Adrenal gland (tissue), 12 donors: Measurements from ENCODE around the gene RAC3. TPM values are rescaled to one million over a fixed set of nuclear protein-coding genes. Genes with fewer than 3 reads are reported as not detected.

Experiments
- DNase-seq, 7 donors: peaks; one replicate each; pipeline ENCODE4 v3.0.0-alpha.2; 2019 to 2020
- H3K27ac ChIP-seq, 5 donors: fragments of 200-600 bp; sonication (generic) in 4 of 5; 1 replicate in 3 of 5; 2 replicates in 2 of 5; pipeline versions ENCODE4 v1.5.1 to v1.8.0; 2016 to 2020; ENCODE audit warnings: mild to moderate bottlenecking in 1 of 5
- H3K27me3 ChIP-seq: fragments of 200-600 bp; 2 replicates; pipeline ENCODE4 v1.8.0; 2021
- H3K36me3 ChIP-seq, 2 donors: fragments of 200-600 bp; replicated peaks in 1 of 2; 1 replicate in 1 of 2; 2 replicates in 1 of 2; pipeline versions ENCODE4 v1.5.1 to v1.8.0; 2018 to 2022
- H3K4me1 ChIP-seq, 2 donors: fragments of 200-600 bp; replicated peaks in 1 of 2; 1 replicate in 1 of 2; 2 replicates in 1 of 2; pipeline versions ENCODE4 v1.5.1 to v1.8.0; 2018 to 2021
- H3K4me3 ChIP-seq, 4 donors: fragments of 200-600 bp; sonication (generic) in 3 of 4; one replicate each; pipeline ENCODE4 v1.5.1; 2016 to 2018
- H3K9me3 ChIP-seq, 3 donors: fragments of 200-600 bp; sonication (generic) in 1 of 3; replicated peaks in 1 of 3; 1 replicate in 2 of 3; 2 replicates in 1 of 3; pipeline versions ENCODE4 v1.5.1 to v1.8.0; 2016 to 2021
- CTCF ChIP-seq, 6 experiments: fragments of 450-650 bp in 4 of 6; fragments of 200-600 bp in 2 of 6; sonication (generic) in 1 of 6; IDR thresholded peaks; 1 replicate in 5 of 6; 2 replicates in 1 of 6; pipeline versions ENCODE4 v1.5.1 to v1.8.0; 2016 to 2021; ENCODE audit warnings: antibody characterized with exemption in 6 of 6, mild to moderate bottlenecking in 2 of 6, moderate library complexity in 1 of 6
- POLR2A ChIP-seq, 2 donors: fragments of 450-650 bp; IDR thresholded peaks; one replicate each; pipeline ENCODE4 v1.6.1; 2017; ENCODE audit warnings: antibody characterized with exemption in 2 of 2, mild to moderate bottlenecking in 2 of 2, moderate library complexity in 1 of 2
- WGBS, 4 donors: extraction: QIAGEN DNeasy Blood & Tissue Kit in 2 of 4; methylation state at CpG; one replicate each; pipeline versions ENCODE4 v1.1.5 to v1.1.7; 2013 to 2017; 5-methylcytosine and 5-hydroxymethylcytosine counted together
- intact Hi-C, 2 donors: fragments of 100-400 bp; cut with DNase I; formaldehyde crosslinking; loops; one replicate each; pipeline versions ENCODE4 v1.14.1 to v1.15.0; 2022 to 2023
- polyA plus RNA-seq, 3 donors: library from polyadenylated mRNA; stranded (reverse); fragments of 200-250 nt in 2 of 3; fragments of 350-450 nt in 1 of 3; fragmentation: Illumina TruSeq in 1 of 3; extraction: RNeasy Lipid Tissue Mini Kit (QIAGEN cat#74804) in 1 of 3; gene quantifications; one replicate each; pipeline ENCODE4 v1.2.3, GENCODE V29; 2013 to 2014
- total RNA-seq, 9 donors: library from RNA; depleted of rRNA in 4 of 9; stranded (reverse); fragments of >200 nt in 4 of 9; fragments of 120-200 nt in 1 of 9; fragmentation: NEBNext Ultra II Directional in 1 of 9; extraction: Animal tissue kit (Norgen Biotek cat#: 25700) in 1 of 9; gene quantifications; one replicate each; pipeline versions ENCODE4 v1.1.0 to v1.2.4, GENCODE V29; 2013 to 2023
- donor health status: healthy with polysubstance abuse.
- donor health status: Bipolar disorder and iron deficiency.
- donor health status: DM: yes; HTN: yes; CAD: no.
- donor health status: DM: no; HTN: no; CAD: no.
- donor health status: DM: no; HTN: no; CAD: no.
- donor health status: DM: yes; HTN: yes; CAD: no.

RAC3 gene
- total and polyA plus RNA-seq, 12 donors, result 1.6 to 13.5 (median 5.1) TPM

GRCh38 chr17:82041144-82041814 is 9.8 kb downstream of the RAC3 start:
- no peak overlapping the region for H3K4me3 ChIP-seq
- no peaks in the 10 kb centered on the region for H3K9me3 ChIP-seq
- intact Hi-C loops, result no loop called here
- WGBS, 4 donors, result 80 to 85% (median 83%) methylated on average over 17 of the region's 17 CpGs
- TF ChIP-seq CTCF (IDR thresholded peaks at IDR 0.05) (no peak), POLR2A (IDR thresholded peaks at IDR 0.05) (no peak)
- H3K27me3 ChIP-seq, result no peaks in the 10 kb centered on the region
- H3K36me3 ChIP-seq, result no peaks in the 10 kb centered on the region
- H3K27ac ChIP-seq, result no peak overlapping the region
- no peak for DNase-seq
- H3K4me1 ChIP-seq, result peaks cover 8 to 9% of the 10 kb centered on the region in 2 donors

DNA sequence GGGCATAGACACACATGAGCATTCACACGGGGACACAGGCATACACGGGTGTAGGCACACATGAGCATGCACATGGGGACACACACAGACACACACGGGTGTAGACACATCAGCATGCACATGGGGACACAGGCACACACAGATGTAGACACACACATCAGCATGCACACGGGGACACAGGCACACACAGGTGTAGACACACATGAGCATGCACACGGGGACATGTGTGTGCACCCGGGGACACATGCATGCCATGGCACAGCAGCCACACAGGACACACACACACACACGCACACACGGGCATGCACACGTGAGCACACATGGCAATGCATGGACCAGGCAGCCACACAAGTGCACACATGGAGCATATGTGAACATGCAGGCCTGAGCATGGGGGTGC is 11.2 kb downstream of the RAC3 start:
- Histone ChIP-seq H3K36me3 (peaks cover 0 to 7% of the 10 kb centered on the region in 2 donors), H3K4me1 (no peaks in the 10 kb centered on the region), H3K27me3 (no peaks in the 10 kb centered on the region), H3K9me3 (no peaks in the 10 kb centered on the region), H3K4me3 (no peak overlapping the region), H3K27ac (no peak overlapping the region)
- TF ChIP-seq CTCF (IDR thresholded peaks at IDR 0.05) (no peak), POLR2A (IDR thresholded peaks at IDR 0.05) (no peak)
- intact Hi-C loops, result no loop called here
- DNase-seq, result no peak
- 69 to 84% (median 78%) methylated on average over 6 to 9 of the region's 9 CpGs for WGBS, 4 donors

DNA sequence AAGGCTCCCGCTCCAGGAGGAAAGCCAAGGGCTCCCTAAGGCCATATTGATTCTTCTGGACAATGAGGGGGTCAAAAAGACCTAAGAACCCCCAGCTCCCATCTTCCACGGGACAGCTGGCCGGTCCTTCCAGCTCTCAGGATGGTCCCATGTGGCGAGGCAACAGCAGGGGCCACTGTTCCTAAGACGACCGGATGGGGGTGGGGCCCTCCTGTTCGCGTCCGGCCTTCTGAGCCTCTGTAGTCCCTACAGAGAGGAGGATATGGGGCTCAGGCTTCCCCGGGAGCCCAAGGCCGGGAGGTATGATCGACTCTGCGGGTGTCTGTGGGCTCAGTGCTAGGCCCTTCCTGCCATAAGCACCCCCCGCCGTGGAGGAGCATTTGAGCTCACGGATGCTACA is 12.0 kb downstream of the RAC3 start:
- Histone ChIP-seq H3K9me3 (no peaks in the 10 kb centered on the region), H3K4me1 (no peaks in the 10 kb centered on the region), H3K4me3 (no peak overlapping the region), H3K36me3 (peaks cover 0 to 13% of the 10 kb centered on the region in 2 donors), H3K27me3 (no peaks in the 10 kb centered on the region), H3K27ac (no peak overlapping the region)
- TF ChIP-seq CTCF (IDR thresholded peaks at IDR 0.05), result no peak
- TF ChIP-seq POLR2A (IDR thresholded peaks at IDR 0.05), result no peak
- no peak for DNase-seq
- intact Hi-C loops, result no loop called here
- WGBS, 4 donors, result 75 to 81% (median 77%) methylated on average over 8 to 16 of the region's 16 CpGs

DNA sequence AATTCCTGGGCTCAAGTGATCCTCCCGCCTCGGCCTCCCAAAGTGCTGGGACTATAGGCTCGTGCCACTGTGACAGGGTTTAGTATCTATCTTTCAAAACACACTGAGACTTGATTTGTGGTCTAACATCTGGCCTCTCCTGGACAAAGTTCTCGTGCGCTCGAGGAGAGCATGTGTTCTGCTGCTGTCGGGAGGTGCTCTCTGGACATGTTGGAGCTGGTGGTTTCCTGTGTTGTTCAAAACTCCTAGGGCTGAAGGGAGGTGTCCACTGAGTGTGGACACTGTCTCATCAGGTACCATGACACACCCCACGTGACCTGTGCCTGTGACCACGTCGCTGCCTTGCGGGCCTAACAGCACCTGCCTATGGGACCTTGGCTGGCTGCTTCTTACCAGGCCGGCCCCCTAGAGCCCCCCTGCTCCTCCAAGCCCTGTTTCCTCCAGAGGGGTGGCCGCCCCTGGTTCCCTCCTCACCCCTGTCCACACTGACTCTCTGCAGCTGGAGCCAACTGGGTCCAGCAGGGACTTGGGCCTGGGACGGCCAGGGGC is 14.5 kb downstream of the RAC3 start:
- H3K9me3 ChIP-seq, result no peaks in the 10 kb centered on the region
- TF ChIP-seq CTCF (IDR thresholded peaks at IDR 0.05), result no peak
- H3K27me3 ChIP-seq, result no peaks in the 10 kb centered on the region
- DNase-seq, result no peak
- H3K27ac ChIP-seq, result no peak overlapping the region
- H3K36me3 ChIP-seq, result peaks cover 0 to 31% of the 10 kb centered on the region in 2 donors
- no peak overlapping the region for H3K4me3 ChIP-seq
- 78 to 86% (median 79%) methylated on average over 10 to 14 of the region's 14 CpGs for WGBS, 4 donors
- H3K4me1 ChIP-seq, result peaks cover 7% of the 10 kb centered on the region in 2 donors
- intact Hi-C loops, result no loop called here
